Spinal cord (tissue), 10 donors: ENCODE data around the gene CELF5. TPM values are rescaled to one million over a fixed set of nuclear protein-coding genes. Genes with fewer than 3 reads are reported as not detected.

Experiments
- DNase-seq, 6 donors: peaks; one replicate each; pipeline versions ENCODE4 v3.0.0 to v3.0.0-alpha.2; 2013 to 2015; ENCODE audit warnings: low spot score in 6 of 6, low read depth in 4 of 6
- H3K27ac ChIP-seq: one replicate; pipeline ENCODE4 v1.5.1; 2013; ENCODE audit warnings: low read depth, low read length, control low read depth
- H3K27me3 ChIP-seq: one replicate; pipeline ENCODE4 v1.6.1; 2013; ENCODE audit warnings: low read length; ENCODE audit not compliant: control insufficient read depth, insufficient read depth
- H3K36me3 ChIP-seq: one replicate; pipeline ENCODE4 v1.6.1; 2013; ENCODE audit warnings: low read length; ENCODE audit not compliant: control insufficient read depth, insufficient read depth
- H3K4me1 ChIP-seq: one replicate; pipeline ENCODE4 v1.6.1; 2013; ENCODE audit warnings: low read length; ENCODE audit not compliant: control insufficient read depth, insufficient read depth
- H3K4me3 ChIP-seq: one replicate; pipeline ENCODE4 v1.5.1; 2013; ENCODE audit warnings: low read depth, low read length, control low read depth
- H3K9me3 ChIP-seq: one replicate; pipeline ENCODE4 v1.6.1; 2013; ENCODE audit warnings: low read length; ENCODE audit not compliant: control insufficient read depth, insufficient read depth
- WGBS: methylation state at CpG from one replicate; pipeline ENCODE4 v1.1.5; 2013; ENCODE audit warnings: missing lambda C conversion rate; ENCODE audit not compliant: insufficient coverage; 5-methylcytosine and 5-hydroxymethylcytosine counted together
- polyA plus RNA-seq, 2 donors: library from polyadenylated mRNA; unstranded; fragments of 120-200 nt; gene quantifications; one replicate each; pipeline ENCODE4 v1.2.1, GENCODE V29; 2013; ENCODE audit not compliant: insufficient read length in 2 of 2
- total RNA-seq, 2 donors: library from RNA; depleted of rRNA in 1 of 2; stranded (reverse); fragments of 120-200 nt in 1 of 2; fragments of >200 nt in 1 of 2; gene quantifications; one replicate each; pipeline versions ENCODE4 v1.2.3 to v1.2.4, GENCODE V29; 2013 to 2014
- donor health status: healthy.

Gene CELF5
- total and polyA plus RNA-seq, 4 donors: 12.7 to 85.8 (median 50.4) TPM

DNA sequence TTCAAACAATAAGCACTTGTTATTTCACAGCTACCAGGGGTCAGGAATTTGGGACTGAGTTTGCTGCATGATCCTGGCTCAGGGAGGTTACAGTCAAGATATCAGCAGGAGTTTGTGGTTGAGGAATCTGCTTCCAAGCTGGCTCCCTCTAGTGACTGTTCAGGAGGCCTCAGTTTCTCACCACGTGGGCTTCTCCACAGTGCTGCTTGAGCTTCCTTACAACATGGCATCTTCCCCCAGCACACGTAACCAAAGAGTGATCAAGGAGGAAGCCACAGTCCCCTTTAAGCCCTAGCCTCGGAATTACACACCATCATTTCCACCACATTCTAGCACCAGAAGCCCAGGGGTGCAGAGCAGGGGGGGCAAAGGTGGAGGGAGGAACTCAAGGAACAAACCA is 28.8 kb downstream of the CELF5 start:
- Histone ChIP-seq H3K36me3 (peaks cover 39% of the 10 kb centered on the region), H3K27me3 (no peaks in the 10 kb centered on the region), H3K9me3 (no peaks in the 10 kb centered on the region), H3K4me1 (no peaks in the 10 kb centered on the region), H3K27ac (no peak overlapping the region), H3K4me3 (no peak overlapping the region)
- WGBS: 0% methylated on average over 1 of the region's 3 CpGs
- DNase-seq: no peak

DNA sequence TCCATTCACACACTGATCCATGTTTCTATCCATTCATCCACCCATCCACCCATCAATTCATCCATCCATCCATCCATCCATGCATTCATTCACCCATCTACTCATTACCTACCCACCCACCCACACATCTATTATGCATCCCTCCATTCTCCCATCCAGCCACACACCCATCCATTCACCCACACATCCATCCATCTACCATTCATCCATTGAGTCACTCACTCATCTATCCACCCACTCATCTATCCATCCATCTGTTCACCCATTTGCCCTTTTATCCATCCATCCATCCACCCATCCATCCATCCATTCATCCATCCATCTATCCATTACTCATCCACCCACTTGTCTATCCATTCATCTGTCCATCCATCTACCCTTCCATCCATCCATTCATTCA is 30.1 kb downstream of the CELF5 start:
- H3K27ac ChIP-seq: no peak overlapping the region
- no peaks in the 10 kb centered on the region for H3K4me1 ChIP-seq
- no peak for DNase-seq
- no peak overlapping the region for H3K4me3 ChIP-seq
- peaks cover 40% of the 10 kb centered on the region for H3K36me3 ChIP-seq
- no peaks in the 10 kb centered on the region for H3K27me3 ChIP-seq
- no peaks in the 10 kb centered on the region for H3K9me3 ChIP-seq

DNA sequence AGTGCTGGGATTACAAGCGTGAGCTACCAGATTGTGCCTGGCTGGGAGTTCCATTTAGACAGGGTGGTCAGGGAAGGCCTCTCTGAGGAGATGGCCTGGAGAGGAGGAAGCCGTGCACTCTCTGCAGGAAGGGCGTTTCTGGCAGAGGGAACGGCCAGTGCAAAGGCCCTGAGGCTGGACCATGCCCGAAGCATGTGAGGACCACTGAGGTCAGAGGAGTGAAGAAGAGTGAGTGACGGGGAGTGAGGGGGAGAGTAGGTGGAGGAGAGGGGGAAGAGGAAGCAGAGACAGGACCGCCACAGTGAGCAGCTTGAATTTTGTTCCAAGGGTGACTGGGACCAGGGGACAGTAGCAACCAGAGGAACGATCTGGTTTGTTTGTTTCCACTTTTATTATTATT is 32.6 kb downstream of the CELF5 start:
- Histone ChIP-seq H3K9me3 (no peaks in the 10 kb centered on the region), H3K27me3 (no peaks in the 10 kb centered on the region), H3K4me3 (no peak overlapping the region), H3K4me1 (no peaks in the 10 kb centered on the region), H3K36me3 (peaks cover 32% of the 10 kb centered on the region), H3K27ac (no peak overlapping the region)
- WGBS: 89% methylated on average over 6 of the region's 8 CpGs
- no peak for DNase-seq

DNA sequence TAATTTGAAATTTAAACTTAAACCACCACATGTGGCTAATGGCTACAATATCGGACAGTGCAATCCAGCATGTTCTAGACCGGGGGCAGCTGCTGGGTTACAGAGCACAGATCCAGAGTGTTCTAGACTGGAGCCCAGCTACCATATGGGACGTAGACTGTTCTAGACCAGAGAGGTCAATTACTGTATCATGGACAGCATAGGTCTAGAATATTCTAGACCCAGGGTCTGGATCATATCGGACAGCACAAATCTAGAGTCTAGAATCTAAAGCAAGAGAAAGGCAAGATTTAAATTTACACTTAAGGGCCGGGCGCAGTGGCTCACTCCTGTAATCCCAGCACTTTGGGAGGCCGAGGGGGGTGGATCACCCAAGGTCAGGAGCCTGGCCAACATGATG is 37.9 kb downstream of the CELF5 start:
- Histone ChIP-seq H3K4me3 (no peak overlapping the region), H3K36me3 (peaks cover 8% of the 10 kb centered on the region), H3K9me3 (no peaks in the 10 kb centered on the region), H3K4me1 (peaks cover 8% of the 10 kb centered on the region), H3K27me3 (no peaks in the 10 kb centered on the region), H3K27ac (no peak overlapping the region)
- 95% methylated on average over 6 of the region's 7 CpGs for WGBS
- no peak for DNase-seq

DNA sequence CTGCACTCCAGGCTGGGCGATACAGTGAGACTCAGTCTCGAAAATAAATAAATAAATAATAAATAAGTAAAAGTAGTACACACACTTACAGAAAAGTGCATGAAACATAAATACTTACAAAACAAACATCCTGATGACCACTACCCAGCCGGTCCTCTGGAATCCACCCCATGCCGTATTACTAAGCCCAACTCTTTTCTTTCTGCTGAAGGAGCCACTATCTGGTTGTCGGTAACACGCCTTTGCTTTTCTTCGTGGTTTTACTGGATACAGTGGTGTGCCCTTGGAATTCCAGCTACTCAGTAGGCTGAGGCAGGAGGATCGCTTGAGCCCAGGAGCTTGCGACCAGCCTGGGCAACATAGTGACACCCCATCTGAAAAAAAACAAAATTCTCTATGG is 39.4 kb downstream of the CELF5 start:
- no peak for DNase-seq
- peaks cover 19% of the 10 kb centered on the region for H3K4me1 ChIP-seq
- no peak overlapping the region for H3K27ac ChIP-seq
- H3K36me3 ChIP-seq: peaks cover 9% of the 10 kb centered on the region
- no peaks in the 10 kb centered on the region for H3K9me3 ChIP-seq
- 90% methylated on average over 6 of the region's 9 CpGs for WGBS
- H3K4me3 ChIP-seq: no peak overlapping the region
- no peaks in the 10 kb centered on the region for H3K27me3 ChIP-seq

DNA sequence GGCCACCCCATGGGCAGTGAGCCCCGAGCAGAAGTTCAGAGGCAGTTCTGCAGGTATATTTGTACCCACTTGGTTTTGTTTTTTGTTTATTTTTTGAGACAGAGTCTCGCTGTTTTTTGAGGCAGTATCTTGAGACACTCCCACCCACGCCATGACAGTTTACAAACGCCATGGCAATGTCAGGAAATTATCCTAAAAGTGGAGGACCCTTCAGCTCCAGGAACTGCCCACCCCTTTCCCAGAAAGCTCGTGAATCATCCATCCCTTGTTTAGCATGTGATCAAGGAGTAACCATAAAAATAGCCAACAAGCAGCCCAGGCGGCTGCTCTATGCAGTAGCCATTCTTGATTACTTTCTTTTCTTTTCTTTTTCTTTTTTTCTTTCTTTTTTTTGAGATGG is 41.0 kb downstream of the CELF5 start:
- no peaks in the 10 kb centered on the region for H3K27me3 ChIP-seq
- WGBS: 90% methylated on average over 2 of the region's 6 CpGs
- H3K4me3 ChIP-seq: no peak overlapping the region
- H3K27ac ChIP-seq: no peak overlapping the region
- DNase-seq: no peak
- H3K36me3 ChIP-seq: peaks cover 6% of the 10 kb centered on the region
- peaks cover 29% of the 10 kb centered on the region for H3K4me1 ChIP-seq
- H3K9me3 ChIP-seq: no peaks in the 10 kb centered on the region

DNA sequence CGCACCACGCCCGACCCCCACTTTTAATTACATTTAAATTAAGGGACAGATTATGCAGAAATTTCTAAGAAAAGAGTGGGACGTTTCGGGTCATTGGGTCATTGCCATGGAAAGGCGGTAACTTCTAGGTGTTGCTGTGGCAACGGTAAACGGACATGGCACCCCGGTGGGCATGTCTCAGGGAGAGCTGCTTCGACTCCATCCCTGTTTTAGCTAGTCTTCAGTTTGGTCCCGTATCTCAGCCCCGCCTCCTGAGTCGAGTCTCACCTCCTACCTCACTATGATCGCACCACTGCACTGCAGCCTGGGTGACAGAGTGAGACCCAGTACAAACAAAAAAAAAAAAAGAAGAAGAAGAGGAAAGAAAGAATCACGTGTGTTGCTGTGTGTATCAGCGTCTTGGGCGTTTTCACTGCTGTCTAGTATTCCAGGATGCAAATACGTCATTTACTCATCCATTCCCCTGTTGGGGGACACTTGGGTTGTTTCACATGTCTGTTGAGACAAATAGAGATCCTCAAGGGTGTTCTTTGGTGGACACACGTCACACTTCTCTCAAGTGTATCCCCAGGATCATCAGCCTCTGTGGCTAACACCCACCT is 41.7 kb downstream of the CELF5 start:
- Histone ChIP-seq H3K36me3 (peaks cover 6% of the 10 kb centered on the region), H3K27ac (no peak overlapping the region), H3K4me1 (peaks cover 33% of the 10 kb centered on the region), H3K4me3 (no peak overlapping the region), H3K27me3 (no peaks in the 10 kb centered on the region), H3K9me3 (no peaks in the 10 kb centered on the region)
- WGBS: 71% methylated on average over 7 of the region's 19 CpGs
- DNase-seq: no peak

DNA sequence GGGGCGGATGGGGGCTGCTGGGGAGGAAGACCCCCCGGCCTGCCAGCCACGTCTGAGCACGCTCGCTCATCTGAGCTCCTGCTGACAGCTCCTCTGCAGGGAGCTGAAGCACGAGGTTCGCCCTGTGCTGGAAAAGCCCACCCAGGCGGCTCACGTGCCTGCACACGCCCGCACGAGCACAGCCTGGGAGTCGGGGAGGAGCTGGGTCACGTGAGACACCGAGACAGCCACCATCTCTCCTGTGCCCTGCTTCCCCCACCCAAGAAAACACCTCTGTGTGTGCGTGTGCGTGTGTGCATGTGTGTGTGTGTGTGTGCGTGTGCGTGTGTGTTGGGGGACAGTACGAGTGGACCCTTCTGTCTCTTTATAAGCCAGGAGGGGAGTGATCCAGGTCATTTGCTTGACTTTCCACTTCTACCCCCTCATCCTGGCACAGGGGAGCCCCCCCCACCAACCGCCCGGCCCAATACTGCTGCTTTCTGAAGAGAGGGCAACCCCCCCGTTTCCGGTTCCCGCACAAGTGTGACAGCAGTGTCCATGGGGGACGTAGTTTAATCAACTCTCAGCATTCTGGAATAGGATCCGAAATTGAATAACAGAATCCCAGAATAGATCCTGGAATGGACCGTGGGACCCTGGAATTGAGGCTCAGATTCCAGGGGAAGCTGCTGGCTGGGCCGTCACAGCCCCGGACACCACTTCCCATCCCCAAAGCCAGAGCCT is 42.5 kb downstream of the CELF5 start:
- H3K27me3 ChIP-seq: no peaks in the 10 kb centered on the region

DNA sequence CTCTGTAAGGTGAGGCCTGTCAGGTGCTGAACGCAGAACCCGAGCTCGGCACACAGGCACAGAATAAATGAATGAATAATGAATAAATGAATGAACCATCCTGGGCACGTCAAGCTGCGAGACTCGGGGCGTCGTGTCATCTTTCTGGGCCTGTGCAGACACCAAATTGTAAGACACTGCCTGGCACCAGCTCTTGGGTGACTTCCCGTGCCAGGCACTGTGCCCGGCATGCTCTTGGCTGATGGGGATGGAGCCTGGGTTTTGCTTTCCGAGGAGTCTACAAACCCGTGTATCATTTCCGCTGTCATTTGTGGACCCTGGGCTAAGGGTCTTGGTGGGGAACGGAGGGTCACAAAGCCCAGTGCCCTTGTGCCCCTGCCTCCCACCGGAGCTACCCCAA is 43.9 kb downstream of the CELF5 start:
- peak in 1 of 6 donors; percentile 93 for DNase-seq
- H3K36me3 ChIP-seq: peaks cover 6% of the 10 kb centered on the region
- H3K27me3 ChIP-seq: no peaks in the 10 kb centered on the region
- H3K27ac ChIP-seq: no peak overlapping the region
- no peaks in the 10 kb centered on the region for H3K9me3 ChIP-seq
- no peak overlapping the region for H3K4me3 ChIP-seq
- H3K4me1 ChIP-seq: peaks cover 38% of the 10 kb centered on the region
- WGBS: 72% methylated on average over 15 of the region's 15 CpGs

More for the DNA sequence above, 42.5 kb downstream of the CELF5 start:
- peak in 2 of 6 donors; percentile 55 to 59 for DNase-seq
- peaks cover 38% of the 10 kb centered on the region for H3K4me1 ChIP-seq
- H3K9me3 ChIP-seq: no peaks in the 10 kb centered on the region
- H3K4me3 ChIP-seq: no peak overlapping the region
- peaks cover 6% of the 10 kb centered on the region for H3K36me3 ChIP-seq
- 40% methylated on average over 19 of the region's 30 CpGs for WGBS
- no peak overlapping the region for H3K27ac ChIP-seq

DNA sequence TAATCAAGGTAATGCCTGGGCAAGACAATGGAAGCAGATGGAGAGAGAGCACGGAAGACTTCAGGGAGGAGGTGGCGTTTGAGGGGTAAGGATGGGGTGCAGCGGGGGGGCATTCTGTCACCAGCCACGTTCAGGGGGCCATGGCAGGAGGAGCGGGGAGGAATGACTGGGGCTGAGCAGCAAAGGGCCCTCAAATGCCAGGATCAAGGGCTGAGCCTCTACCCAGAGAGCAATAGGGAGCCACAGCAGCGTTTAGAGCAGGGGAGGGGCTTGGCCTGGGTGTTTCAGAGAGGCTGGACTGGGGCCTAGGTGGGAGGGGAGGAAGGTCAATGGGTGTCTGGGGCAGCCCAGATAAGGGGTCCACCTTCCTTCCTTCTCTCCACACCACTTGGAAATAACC is 44.3 kb downstream of the CELF5 start:
- no peak overlapping the region for H3K27ac ChIP-seq
- H3K4me1 ChIP-seq: peaks cover 41% of the 10 kb centered on the region
- no peaks in the 10 kb centered on the region for H3K9me3 ChIP-seq
- 86% methylated on average over 5 of the region's 6 CpGs for WGBS
- DNase-seq: no peak
- peaks cover 6% of the 10 kb centered on the region for H3K36me3 ChIP-seq
- H3K27me3 ChIP-seq: no peaks in the 10 kb centered on the region
- no peak overlapping the region for H3K4me3 ChIP-seq
